GM12864 (cell line): ENCODE data around the gene RPS3A.
"Not testable (repeated sequence)": the region's sequence is repeated elsewhere in the genome, so short reads cannot be mapped to it uniquely, and the experiment has no call there.

ENCODE experiments used
- DNase-seq: peaks from one replicate; pipeline ENCODE4 v3.0.0-alpha.2; 2011; ENCODE audit warnings: low read depth
- H3K4me3 ChIP-seq: 2 replicates; pipeline ENCODE4 v1.5.1; 2011; ENCODE audit warnings: mild to moderate bottlenecking, low read depth, low read length, control low read depth
- CTCF ChIP-seq: IDR thresholded peaks from 2 replicates; pipeline ENCODE4 v1.5.1; 2011; ENCODE audit warnings: low read depth, mild to moderate bottlenecking, moderate library complexity, low read length, control low read depth, inconsistent platforms; ENCODE audit errors: missing control alignments

RPS3A gene

DNA sequence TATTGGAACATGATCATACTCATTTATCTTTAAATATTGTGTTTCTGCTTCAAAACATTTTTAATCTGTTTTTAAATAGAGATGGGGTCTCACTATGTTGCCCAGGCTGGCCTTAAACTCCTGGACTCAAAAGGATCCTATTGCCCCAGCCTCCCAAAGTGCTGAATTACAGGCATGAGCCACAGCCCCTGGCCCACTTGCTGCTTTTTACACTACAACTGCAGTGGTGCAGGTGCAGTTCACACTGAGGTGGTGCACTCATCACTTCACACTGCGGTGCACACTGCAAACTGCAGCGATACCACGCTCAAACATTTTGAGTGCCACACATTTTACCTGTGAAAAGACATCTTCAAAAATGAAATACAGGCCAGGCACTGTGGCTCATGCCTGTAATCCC, 10.8 kb downstream of the RPS3A start:
- DNase-seq: no peak
- H3K4me3 ChIP-seq: no peak overlapping the region
- no peak for TF ChIP-seq CTCF

- DNase-seq: no peak
- no peak for TF ChIP-seq CTCF
- no peak overlapping the region for H3K4me3 ChIP-seq
Observed at GRCh38 chr4:151114338-151114737, 14.9 kb downstream of the RPS3A start.

GRCh38 chr4:151114986-151115385, 15.6 kb downstream of the RPS3A start:
- DNase-seq: no peak
- H3K4me3 ChIP-seq: no peak overlapping the region
- TF ChIP-seq CTCF: no peak

GRCh38 chr4:151117371-151117962, 18.0 kb downstream of the RPS3A start:
- peak; percentile 34 for DNase-seq
- TF ChIP-seq CTCF: peak; percentile 72

GRCh38 chr4:151129796-151130195, 30.4 kb downstream of the RPS3A start:
- no peak overlapping the region for H3K4me3 ChIP-seq
- DNase-seq: no peak
- TF ChIP-seq CTCF: no peak

More at GRCh38 chr4:151117371-151117962, 18.0 kb downstream of the RPS3A start:
- H3K4me3 ChIP-seq: no peak overlapping the region

DNA sequence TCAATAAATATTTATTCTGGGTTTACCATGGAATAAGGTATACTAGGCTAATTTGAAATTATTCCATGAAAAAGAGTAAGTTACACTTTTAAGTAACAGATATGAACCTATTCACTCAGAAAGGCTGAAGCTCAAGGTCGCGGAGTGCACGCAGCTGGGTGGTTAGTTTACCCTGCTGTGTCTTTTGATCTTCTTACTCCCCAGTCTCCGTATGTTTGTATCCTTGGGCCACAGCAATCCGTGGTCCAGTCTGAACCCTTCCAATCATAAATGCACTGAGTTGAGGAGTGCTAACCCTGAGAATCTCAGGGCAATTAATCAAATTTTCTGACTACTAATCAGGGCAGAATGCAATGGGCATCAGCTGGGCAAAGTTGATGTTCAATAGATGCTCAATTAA, 33.9 kb downstream of the RPS3A start:
- DNase-seq: no peak
- TF ChIP-seq CTCF: no peak
- H3K4me3 ChIP-seq: no peak overlapping the region

GRCh38 chr4:151136048-151136447, 36.6 kb downstream of the RPS3A start:
- H3K4me3 ChIP-seq, DNase-seq: not testable (repeated sequence)
